PC-9 (cell line): Measurements from ENCODE around the gene STX17. TPM values are rescaled to one million over a fixed set of nuclear protein-coding genes. Genes with fewer than 3 reads are reported as not detected.

Experiments
- BruUV-seq: library from RNA; stranded (reverse); fragments of 400-500 nt; replicated peaks from 2 replicates; lab custom pipeline; 2021; lab: Mats Ljungman, UMichigan
- CTCF ChIA-PET: fragments of 300-600 bp; sonication (Branson Sonifier 250); formaldehyde crosslinking; loops from one replicate; lab custom pipeline; 2022; ENCODE audit warnings: antibody characterized with exemption; lab: Charles Lee
- POLR2A ChIA-PET: fragments of 300-600 bp; sonication (Branson Sonifier 250); formaldehyde crosslinking; loops from one replicate; lab custom pipeline; 2022; ENCODE audit warnings: antibody characterized with exemption; ENCODE audit not compliant: unreplicated experiment; lab: Charles Lee
- DNase-seq, 2 experiments: peaks; one replicate each; pipeline versions ENCODE4 v3.0.0 to v3.0.0-alpha.2; 2015 to 2022; ENCODE audit warnings: mixed read lengths in 1 of 2
- H2AFZ ChIP-seq: fragments of 200-600 bp; sonication (generic); 2 replicates; pipeline ENCODE4 v1.8.1; 2017; ENCODE audit warnings: antibody characterized with exemption
- H3F3A ChIP-seq: fragments of 200-600 bp; sonication (generic); 2 replicates; pipeline ENCODE4 v1.8.1; 2017; ENCODE audit warnings: antibody characterized with exemption, mild to moderate bottlenecking, low read depth; ENCODE audit not compliant: insufficient read depth
- H3K27ac ChIP-seq: fragments of 200-600 bp; sonication (generic); 2 replicates; pipeline ENCODE4 v1.6.1; 2016; ENCODE audit warnings: mixed run types
- H3K27me3 ChIP-seq: fragments of 200-600 bp; sonication (generic); 2 replicates; pipeline ENCODE4 v1.6.1; 2016; ENCODE audit warnings: low read depth, mixed run types; ENCODE audit not compliant: insufficient read depth
- H3K36me3 ChIP-seq: fragments of 200-600 bp; sonication (generic); 2 replicates; pipeline ENCODE4 v1.6.1; 2016; ENCODE audit warnings: low read depth, mixed run types
- H3K4me1 ChIP-seq: fragments of 200-600 bp; sonication (generic); replicated peaks from 2 replicates; pipeline ENCODE4 v1.6.1; 2016; ENCODE audit warnings: mixed run types; ENCODE audit not compliant: insufficient read depth
- H3K4me2 ChIP-seq: fragments of 200-600 bp; sonication (generic); 2 replicates; pipeline ENCODE4 v1.6.1; 2017; ENCODE audit warnings: mixed run types
- H3K4me3 ChIP-seq: fragments of 200-600 bp; sonication (generic); 2 replicates; pipeline ENCODE4 v1.6.1; 2016; ENCODE audit warnings: mixed run types
- H3K79me2 ChIP-seq: fragments of 200-600 bp; sonication (generic); 2 replicates; pipeline ENCODE4 v1.6.1; 2017; ENCODE audit warnings: low read depth, mixed run types
- H3K9me2 ChIP-seq: fragments of 200-600 bp; sonication (generic); 2 replicates; pipeline ENCODE4 v1.8.1; 2017; ENCODE audit warnings: mild to moderate bottlenecking; ENCODE audit not compliant: insufficient read depth
- H3K9me3 ChIP-seq: fragments of 200-600 bp; sonication (generic); 2 replicates; pipeline ENCODE4 v1.8.1; 2016; ENCODE audit warnings: low read depth; ENCODE audit not compliant: insufficient read depth
- H4K20me1 ChIP-seq: fragments of 200-600 bp; sonication (generic); 2 replicates; pipeline ENCODE4 v1.8.1; 2017; ENCODE audit not compliant: insufficient read depth
- CTCF ChIP-seq: fragments of 200-600 bp; sonication (generic); conservative IDR thresholded peaks from 2 replicates; pipeline ENCODE4 v1.6.1; 2017; ENCODE audit warnings: mixed run types, antibody characterized with exemption, mild to moderate bottlenecking, moderate library complexity
- EZH2 ChIP-seq: fragments of 200-600 bp; sonication (generic); IDR thresholded peaks from 2 replicates; pipeline ENCODE4 v1.8.0; 2017; ENCODE audit warnings: antibody characterized with exemption, low read depth
- intact Hi-C: fragments of 100-400 bp; cut with micrococcal nuclease; formaldehyde crosslinking; loops from one replicate; pipeline ENCODE4 v1.10.0; 2022; ENCODE audit not compliant: unreplicated experiment
- total RNA-seq: library from RNA; stranded (reverse); gene quantifications from 2 replicates; pipeline ENCODE4 v1.2.3, GENCODE V29; 2021

Gene STX17
- total RNA-seq, 1 experiment from 2014 or later = 46.3 TPM

- no peaks in the 10 kb centered on the region for H3K79me2 ChIP-seq
- DNase-seq = no peak
- H3F3A ChIP-seq = no peaks in the 10 kb centered on the region
- BruUV-seq = no TSS peak
- no peaks in the 10 kb centered on the region for H3K4me1 ChIP-seq
- H2AFZ ChIP-seq = no peak overlapping the region
- TF ChIP-seq EZH2 (no peak), CTCF (no peak)
- ChIA-PET POLR2A (no interaction called here), CTCF (no interaction called here)
- no peaks in the 10 kb centered on the region for H4K20me1 ChIP-seq
- H3K36me3 ChIP-seq = no peaks in the 10 kb centered on the region
- no peaks in the 10 kb centered on the region for H3K27me3 ChIP-seq
- H3K27ac ChIP-seq = no peak overlapping the region
- H3K4me3 ChIP-seq = no peak overlapping the region
- intact Hi-C loops = no loop called here
- no peaks in the 10 kb centered on the region for H3K9me3 ChIP-seq
- no peaks in the 10 kb centered on the region for H3K9me2 ChIP-seq
- no peak overlapping the region for H3K4me2 ChIP-seq
Measured at GRCh38 chr9:99881769-99882168, 24.7 kb upstream of the STX17 start.

- POLR2A ChIA-PET = no interaction called here
- no peak for DNase-seq
- H3K4me1 ChIP-seq = no peaks in the 10 kb centered on the region
- H3F3A ChIP-seq = no peaks in the 10 kb centered on the region
- no peak overlapping the region for H3K4me3 ChIP-seq
- H3K27me3 ChIP-seq = no peaks in the 10 kb centered on the region
- H2AFZ ChIP-seq = no peak overlapping the region
- no peaks in the 10 kb centered on the region for H3K9me2 ChIP-seq
- intact Hi-C loops = no loop called here
- no peak overlapping the region for H3K27ac ChIP-seq
- no peak overlapping the region for H3K4me2 ChIP-seq
- TF ChIP-seq CTCF (no peak), EZH2 (no peak)
- no peaks in the 10 kb centered on the region for H3K9me3 ChIP-seq
- no peaks in the 10 kb centered on the region for H3K36me3 ChIP-seq
- CTCF ChIA-PET = no interaction called here
- H3K79me2 ChIP-seq = no peaks in the 10 kb centered on the region
- no peaks in the 10 kb centered on the region for H4K20me1 ChIP-seq
- no TSS peak for BruUV-seq
Measured at GRCh38 chr9:99885747-99886146, 20.7 kb upstream of the STX17 start.

- Histone ChIP-seq H3K9me3 (no peaks in the 10 kb centered on the region), H3K4me2 (no peak overlapping the region), H4K20me1 (no peaks in the 10 kb centered on the region), H3K27me3 (no peaks in the 10 kb centered on the region), H3F3A (no peaks in the 10 kb centered on the region), H3K79me2 (no peaks in the 10 kb centered on the region), H2AFZ (no peak overlapping the region), H3K4me3 (no peak overlapping the region), H3K9me2 (no peaks in the 10 kb centered on the region), H3K27ac (no peak overlapping the region), H3K4me1 (no peaks in the 10 kb centered on the region), H3K36me3 (no peaks in the 10 kb centered on the region)
- no peak for DNase-seq
- ChIA-PET POLR2A (no interaction called here), CTCF (no interaction called here)
- intact Hi-C loops = no loop called here
- TF ChIP-seq EZH2 (no peak), CTCF (no peak)
- no TSS peak for BruUV-seq
Measured at GRCh38 chr9:99889120-99889519, 17.3 kb upstream of the STX17 start.
